Neuronal stem cell (in vitro differentiated cells): Measurements from ENCODE around the gene DEPDC4.

Source experiments
- DNase-seq: peaks from one replicate; pipeline ENCODE4 v3.0.0-alpha.2; 2013; ENCODE audit warnings: low spot score
- H2AFZ ChIP-seq: one replicate; pipeline ENCODE4 v1.6.1; 2013; ENCODE audit warnings: mild to moderate bottlenecking, low read length, inconsistent platforms
- H2AK5ac ChIP-seq: 2 replicates; pipeline ENCODE4 v1.6.1; 2013; ENCODE audit warnings: low read depth, mild to moderate bottlenecking, inconsistent platforms, low read length, moderate library complexity, mixed read lengths
- H2BK120ac ChIP-seq: 2 replicates; pipeline ENCODE4 v1.6.1; 2013; ENCODE audit warnings: low read depth, mild to moderate bottlenecking, inconsistent platforms, low read length, moderate library complexity, mixed read lengths
- H2BK12ac ChIP-seq: one replicate; pipeline ENCODE4 v1.6.1; 2013; ENCODE audit warnings: low read length, inconsistent platforms
- H2BK15ac ChIP-seq: 2 replicates; pipeline ENCODE4 v1.6.1; 2013; ENCODE audit warnings: mild to moderate bottlenecking, low read length, inconsistent platforms, mixed read lengths
- H2BK5ac ChIP-seq: one replicate; pipeline ENCODE4 v1.6.1; 2013; ENCODE audit warnings: inconsistent platforms, mild to moderate bottlenecking, low read length, moderate library complexity
- H3K14ac ChIP-seq: one replicate; pipeline ENCODE4 v1.6.1; 2013; ENCODE audit warnings: low read length, inconsistent platforms
- H3K18ac ChIP-seq: 2 replicates; pipeline ENCODE4 v1.6.1; 2013; ENCODE audit warnings: low read length, inconsistent platforms
- H3K23ac ChIP-seq: 2 replicates; pipeline ENCODE4 v1.6.1; 2013; ENCODE audit warnings: low read depth, mild to moderate bottlenecking, mixed read lengths, low read length, inconsistent platforms; ENCODE audit not compliant: poor library complexity
- H3K27ac ChIP-seq: replicated peaks from 3 replicates; pipeline ENCODE4 v1.5.1; 2013; ENCODE audit warnings: low read length, inconsistent platforms
- H3K27me3 ChIP-seq, 3 experiments: 2 replicates each; pipeline ENCODE4 v1.6.1; 2013; ENCODE audit warnings: low read length in 3 of 3, mild to moderate bottlenecking in 2 of 3, inconsistent platforms in 1 of 3, low read depth in 1 of 3, mixed read lengths in 1 of 3, moderate library complexity in 1 of 3; ENCODE audit not compliant: control insufficient read depth in 3 of 3, insufficient read depth in 3 of 3
- H3K36me3 ChIP-seq, 2 donors: replicated peaks in 1 of 2; 2 replicates each; pipeline ENCODE4 v1.6.1; 2013; ENCODE audit warnings: low read length in 2 of 2; ENCODE audit not compliant: control insufficient read depth in 2 of 2, insufficient read depth in 2 of 2
- H3K4ac ChIP-seq: 2 replicates; pipeline ENCODE4 v1.6.1; 2013; ENCODE audit warnings: inconsistent platforms, mild to moderate bottlenecking, low read length, moderate library complexity
- H3K4me1 ChIP-seq, 2 donors: 1 replicate in 1 of 2; 2 replicates in 1 of 2; pipeline ENCODE4 v1.6.1; 2013; ENCODE audit warnings: low read length in 2 of 2, low read depth in 1 of 2; ENCODE audit not compliant: control insufficient read depth in 2 of 2, insufficient read depth in 1 of 2
- H3K4me2 ChIP-seq: one replicate; pipeline ENCODE4 v1.6.1; 2013; ENCODE audit warnings: mild to moderate bottlenecking, low read length, inconsistent platforms; ENCODE audit not compliant: insufficient read depth, poor library complexity, severe bottlenecking
- H3K4me3 ChIP-seq, 2 donors: 2 replicates each; pipeline ENCODE4 v1.5.1; 2013; ENCODE audit warnings: low read length in 2 of 2, mild to moderate bottlenecking in 2 of 2, inconsistent platforms in 1 of 2, moderate library complexity in 1 of 2
- H3K79me1 ChIP-seq: one replicate; pipeline ENCODE4 v1.6.1; 2013; ENCODE audit warnings: low read depth, mild to moderate bottlenecking, inconsistent platforms, low read length, moderate library complexity
- H3K9ac ChIP-seq: one replicate; pipeline ENCODE4 v1.6.1; 2013; ENCODE audit warnings: mild to moderate bottlenecking, low read depth, low read length, inconsistent platforms; ENCODE audit not compliant: poor library complexity
- H3K9me3 ChIP-seq, 2 donors: replicated peaks in 1 of 2; 2 replicates each; pipeline versions ENCODE3 to v1.6.1; 2013; ENCODE audit warnings: low read length in 2 of 2, mild to moderate bottlenecking in 2 of 2, inconsistent platforms in 1 of 2, low read depth in 1 of 2, mixed read lengths in 1 of 2, moderate library complexity in 1 of 2; ENCODE audit not compliant: control insufficient read depth in 2 of 2, insufficient read depth in 1 of 2
- H4K8ac ChIP-seq: one replicate; pipeline ENCODE4 v1.6.1; 2013; ENCODE audit warnings: low read depth, mild to moderate bottlenecking, inconsistent platforms, low read length, moderate library complexity
- H4K91ac ChIP-seq: one replicate; pipeline ENCODE4 v1.6.1; 2013; ENCODE audit warnings: low read length, low read depth, mild to moderate bottlenecking, inconsistent platforms; ENCODE audit not compliant: poor library complexity
- WGBS, 2 donors: extraction: QIAGEN DNeasy Blood & Tissue Kit; methylation state at CpG; one replicate each; pipeline ENCODE4 v1.1.7; 2013; ENCODE audit warnings: missing lambda C conversion rate in 2 of 2, mixed read lengths in 1 of 2; ENCODE audit not compliant: insufficient read length in 2 of 2, insufficient replicate concordance in 1 of 2; ENCODE audit errors: extremely low coverage in 2 of 2; 5-methylcytosine and 5-hydroxymethylcytosine counted together

The DEPDC4 gene

GRCh38 chr12:100247765-100248164 lies 19.1 kb downstream of the DEPDC4 start:
- Histone ChIP-seq H3K27ac (no peak overlapping the region), H3K18ac (no peak overlapping the region), H3K4me3 (no peak overlapping the region), H2BK15ac (no peak overlapping the region), H2AFZ (no peak overlapping the region), H3K4me1 (no peaks in the 10 kb centered on the region), H3K23ac (no peak overlapping the region), H2BK120ac (no peak overlapping the region), H3K4me2 (no peak overlapping the region), H3K4ac (no peak overlapping the region), H3K79me1 (no peaks in the 10 kb centered on the region), H2BK5ac (no peak overlapping the region), H3K36me3 (no peaks in the 10 kb centered on the region), H2BK12ac (no peak overlapping the region), H2AK5ac (no peak overlapping the region), H4K8ac (no peak overlapping the region), H3K9me3 (no peaks in the 10 kb centered on the region), H3K27me3 (no peaks in the 10 kb centered on the region), H3K14ac (no peak overlapping the region), H4K91ac (no peak overlapping the region), H3K9ac (no peak overlapping the region)
- no peak for DNase-seq
- WGBS, 2 donors = no CpG with 5 or more reads among the region's 4 CpGs

DNA sequence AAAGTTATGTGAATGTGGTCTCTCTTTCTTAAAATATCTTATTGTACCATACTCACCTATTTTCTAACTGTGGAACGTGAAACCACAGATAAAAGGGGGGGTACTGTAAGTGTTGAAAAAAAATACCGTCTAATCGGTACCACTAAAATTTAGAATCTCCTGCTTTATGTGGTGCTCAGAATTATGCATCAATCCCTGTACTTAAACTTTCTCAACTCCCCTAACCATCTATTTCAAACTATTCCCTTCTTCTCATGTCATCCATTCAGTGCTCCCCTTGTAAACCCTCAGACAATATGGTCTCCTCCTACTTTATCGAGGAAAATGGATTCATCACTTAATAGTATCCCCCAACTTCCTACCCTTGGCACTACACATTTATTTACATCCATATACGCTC lies 23.7 kb downstream of the DEPDC4 start:
- Histone ChIP-seq H2BK12ac (no peak overlapping the region), H4K91ac (no peak overlapping the region), H3K4me1 (no peaks in the 10 kb centered on the region), H2BK120ac (no peak overlapping the region), H3K9me3 (no peaks in the 10 kb centered on the region), H3K14ac (no peak overlapping the region), H3K4me3 (no peak overlapping the region), H3K27ac (no peak overlapping the region), H2AK5ac (no peak overlapping the region), H3K9ac (no peak overlapping the region), H3K18ac (no peak overlapping the region), H3K4ac (no peak overlapping the region), H3K23ac (no peak overlapping the region), H2BK5ac (no peak overlapping the region), H4K8ac (no peak overlapping the region), H3K36me3 (no peaks in the 10 kb centered on the region), H3K4me2 (no peak overlapping the region), H2AFZ (no peak overlapping the region), H3K27me3 (no peaks in the 10 kb centered on the region), H2BK15ac (no peak overlapping the region), H3K79me1 (no peaks in the 10 kb centered on the region)
- WGBS, 2 donors = 100% methylated on average over 1 of the region's 5 CpGs
- DNase-seq = no peak

- Histone ChIP-seq H3K4ac (no peak overlapping the region), H3K23ac (no peak overlapping the region), H2AFZ (no peak overlapping the region), H3K14ac (no peak overlapping the region), H4K8ac (no peak overlapping the region), H4K91ac (no peak overlapping the region), H3K36me3 (no peaks in the 10 kb centered on the region), H3K27ac (no peak overlapping the region), H2BK12ac (no peak overlapping the region), H2AK5ac (no peak overlapping the region), H3K9ac (no peak overlapping the region), H2BK120ac (no peak overlapping the region), H3K4me2 (no peak overlapping the region), H3K79me1 (no peaks in the 10 kb centered on the region), H3K27me3 (no peaks in the 10 kb centered on the region), H2BK15ac (no peak overlapping the region), H2BK5ac (no peak overlapping the region), H3K4me1 (no peaks in the 10 kb centered on the region), H3K9me3 (no peaks in the 10 kb centered on the region), H3K4me3 (no peak overlapping the region), H3K18ac (no peak overlapping the region)
- no CpG with 5 or more reads among the region's 1 CpG for WGBS, 2 donors
- no peak for DNase-seq
Observed at GRCh38 chr12:100239589-100239988, 27.3 kb downstream of the DEPDC4 start.

DNA sequence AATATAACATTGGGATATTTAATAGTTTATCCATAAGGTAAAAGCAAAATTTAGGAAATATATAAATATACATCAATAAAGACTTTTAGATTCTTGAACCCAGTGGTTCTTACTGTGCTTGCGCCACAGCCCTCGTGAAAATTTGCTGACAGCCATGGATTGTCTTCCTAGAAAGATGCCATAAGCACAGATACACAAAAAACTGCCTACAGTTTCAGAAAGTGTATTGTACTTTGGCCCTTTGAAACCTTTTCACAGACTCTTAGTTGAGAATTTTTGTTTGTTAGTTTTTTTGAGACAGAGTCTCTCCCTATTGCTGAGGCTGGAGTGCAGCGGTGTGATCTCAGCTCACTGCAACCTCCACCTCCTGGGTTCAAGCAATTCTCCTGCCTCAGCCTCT lies 28.1 kb downstream of the DEPDC4 start:
- Histone ChIP-seq H4K8ac (no peak overlapping the region), H3K79me1 (peaks cover under 1% of the 10 kb centered on the region), H2AFZ (no peak overlapping the region), H3K9me3 (no peaks in the 10 kb centered on the region), H2BK12ac (no peak overlapping the region), H3K4me1 (no peaks in the 10 kb centered on the region), H3K23ac (no peak overlapping the region), H3K27ac (no peak overlapping the region), H2BK15ac (no peak overlapping the region), H3K4me3 (no peak overlapping the region), H2AK5ac (no peak overlapping the region), H3K4me2 (no peak overlapping the region), H3K14ac (no peak overlapping the region), H3K36me3 (no peaks in the 10 kb centered on the region), H3K9ac (no peak overlapping the region), H2BK5ac (no peak overlapping the region), H4K91ac (no peak overlapping the region), H2BK120ac (no peak overlapping the region), H3K27me3 (no peaks in the 10 kb centered on the region), H3K4ac (no peak overlapping the region), H3K18ac (no peak overlapping the region)
- no CpG with 5 or more reads among the region's 3 CpGs for WGBS, 2 donors
- no peak for DNase-seq
